HepG2 (cell line): ENCODE results near the gene PROM2. TPM values are rescaled to one million over a fixed set of nuclear protein-coding genes. Genes with fewer than 3 reads are reported as not detected.

Experiments
- BHLHE40 ChIP-seq: IDR thresholded peaks from 2 replicates; pipeline ENCODE4 v1.6.1; 2011; ENCODE audit warnings: low read length, improper control_type of control experiment
- NCOR1 ChIP-seq: fragments of 200-600 bp; sonication (generic); IDR thresholded peaks from 2 replicates; pipeline ENCODE4 v1.7.0; 2017; ENCODE audit warnings: antibody characterized with exemption, low read length, borderline replicate concordance
- RELA ChIP-seq: sonication (generic); formaldehyde crosslinking; IDR thresholded peaks from 2 replicates; pipeline ENCODE4 v1.4.0; 2020; ENCODE audit warnings: missing genetic modification reagents
- SMARCE1 ChIP-seq: fragments of 450-650 bp; IDR thresholded peaks from 2 replicates; pipeline ENCODE4 v1.6.1; 2017; ENCODE audit warnings: borderline replicate concordance
- ZNF44 ChIP-seq: sonication (generic); formaldehyde crosslinking; IDR thresholded peaks from 2 replicates; pipeline ENCODE4 v1.5.1; 2020; ENCODE audit warnings: mild to moderate bottlenecking, missing genetic modification reagents
- polyA plus RNA-seq, 8 experiments: library from polyadenylated mRNA; depleted of rRNA in 3 of 8; stranded (reverse) in 7 of 8; unstranded in 1 of 8; fragments of >200 nt; fragmentation: Illumina TruSeq in 4 of 8; extraction: Trizol in 4 of 8; gene quantifications; 2 replicates each; pipeline versions ENCODE4 v1.2.1 to v1.2.3, GENCODE V29; 2011 to 2016; ENCODE audit warnings: low read depth in 4 of 8, missing spikeins in 1 of 8, mixed read lengths in 1 of 8; ENCODE audit not compliant: insufficient read depth in 1 of 8
- total RNA-seq, 5 experiments: library from RNA; depleted of rRNA; stranded (reverse); fragments of >200 nt; fragmentation: Illumina TruSeq; extraction: Trizol; gene quantifications; 2 replicates each; pipeline ENCODE4 v1.2.3, GENCODE V29; 2016; ENCODE audit warnings: low read depth in 1 of 5
- TF ChIP-seq, protein P1 (sequence below): sonication (generic); formaldehyde crosslinking; IDR thresholded peaks from 2 replicates; pipeline ENCODE4 v1.4.0; 2020; ENCODE audit warnings: missing genetic modification reagents
- TF ChIP-seq, protein P2 (sequence below), 2 experiments: IDR thresholded peaks; 2 replicates each; pipeline ENCODE4 v1.6.1; 2011 to 2012; ENCODE audit warnings: low read length in 2 of 2, borderline replicate concordance in 1 of 2, low read depth in 1 of 2, mild to moderate bottlenecking in 1 of 2, moderate library complexity in 1 of 2
- TF ChIP-seq, protein P3 (sequence below): IDR thresholded peaks from 2 replicates; pipeline ENCODE4 v1.4.0; 2020; ENCODE audit warnings: mild to moderate bottlenecking, missing genetic modification reagents

Gene PROM2
- total and polyA plus RNA-seq, 2 of the 13 experiments (the other 11 are each of a cell fraction or from before 2014, with no cell fraction given) = not detected

DNA sequence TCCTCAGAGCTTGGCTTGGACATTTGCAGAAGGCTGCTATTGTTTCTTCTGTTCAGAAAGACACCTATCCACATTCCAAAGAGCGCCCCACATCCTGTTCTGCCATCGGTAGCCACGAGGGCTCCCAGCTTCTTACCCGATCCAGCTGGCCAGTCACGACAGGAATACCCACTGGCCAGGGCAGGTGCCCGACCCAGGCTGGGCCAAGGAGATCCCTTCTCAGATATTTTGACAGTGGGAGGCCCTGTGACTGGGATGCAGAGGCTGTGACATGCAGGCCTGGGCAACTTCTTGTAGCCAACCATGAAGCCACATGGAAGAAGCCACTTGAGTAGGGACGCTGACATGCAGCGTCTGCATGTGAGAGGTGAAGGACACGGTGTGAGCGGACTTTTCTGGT is 57.4 kb downstream of the PROM2 start (continued):
- TF ChIP-seq NCOR1 (no peak), BHLHE40 (no peak), SMARCE1 (no peak), RELA (no peak), ZNF44 (CRISPR knock-in tag) (no peak)
- TF ChIP-seq, protein P1, sequence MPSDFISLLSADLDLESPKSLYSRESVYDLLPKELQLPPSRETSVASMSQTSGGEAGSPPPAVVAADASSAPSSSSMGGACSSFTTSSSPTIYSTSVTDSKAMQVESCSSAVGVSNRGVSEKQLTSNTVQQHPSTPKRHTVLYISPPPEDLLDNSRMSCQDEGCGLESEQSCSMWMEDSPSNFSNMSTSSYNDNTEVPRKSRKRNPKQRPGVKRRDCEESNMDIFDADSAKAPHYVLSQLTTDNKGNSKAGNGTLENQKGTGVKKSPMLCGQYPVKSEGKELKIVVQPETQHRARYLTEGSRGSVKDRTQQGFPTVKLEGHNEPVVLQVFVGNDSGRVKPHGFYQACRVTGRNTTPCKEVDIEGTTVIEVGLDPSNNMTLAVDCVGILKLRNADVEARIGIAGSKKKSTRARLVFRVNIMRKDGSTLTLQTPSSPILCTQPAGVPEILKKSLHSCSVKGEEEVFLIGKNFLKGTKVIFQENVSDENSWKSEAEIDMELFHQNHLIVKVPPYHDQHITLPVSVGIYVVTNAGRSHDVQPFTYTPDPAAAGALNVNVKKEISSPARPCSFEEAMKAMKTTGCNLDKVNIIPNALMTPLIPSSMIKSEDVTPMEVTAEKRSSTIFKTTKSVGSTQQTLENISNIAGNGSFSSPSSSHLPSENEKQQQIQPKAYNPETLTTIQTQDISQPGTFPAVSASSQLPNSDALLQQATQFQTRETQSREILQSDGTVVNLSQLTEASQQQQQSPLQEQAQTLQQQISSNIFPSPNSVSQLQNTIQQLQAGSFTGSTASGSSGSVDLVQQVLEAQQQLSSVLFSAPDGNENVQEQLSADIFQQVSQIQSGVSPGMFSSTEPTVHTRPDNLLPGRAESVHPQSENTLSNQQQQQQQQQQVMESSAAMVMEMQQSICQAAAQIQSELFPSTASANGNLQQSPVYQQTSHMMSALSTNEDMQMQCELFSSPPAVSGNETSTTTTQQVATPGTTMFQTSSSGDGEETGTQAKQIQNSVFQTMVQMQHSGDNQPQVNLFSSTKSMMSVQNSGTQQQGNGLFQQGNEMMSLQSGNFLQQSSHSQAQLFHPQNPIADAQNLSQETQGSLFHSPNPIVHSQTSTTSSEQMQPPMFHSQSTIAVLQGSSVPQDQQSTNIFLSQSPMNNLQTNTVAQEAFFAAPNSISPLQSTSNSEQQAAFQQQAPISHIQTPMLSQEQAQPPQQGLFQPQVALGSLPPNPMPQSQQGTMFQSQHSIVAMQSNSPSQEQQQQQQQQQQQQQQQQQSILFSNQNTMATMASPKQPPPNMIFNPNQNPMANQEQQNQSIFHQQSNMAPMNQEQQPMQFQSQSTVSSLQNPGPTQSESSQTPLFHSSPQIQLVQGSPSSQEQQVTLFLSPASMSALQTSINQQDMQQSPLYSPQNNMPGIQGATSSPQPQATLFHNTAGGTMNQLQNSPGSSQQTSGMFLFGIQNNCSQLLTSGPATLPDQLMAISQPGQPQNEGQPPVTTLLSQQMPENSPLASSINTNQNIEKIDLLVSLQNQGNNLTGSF (CRISPR knock-in tag) = no peak
- TF ChIP-seq, protein P2, sequence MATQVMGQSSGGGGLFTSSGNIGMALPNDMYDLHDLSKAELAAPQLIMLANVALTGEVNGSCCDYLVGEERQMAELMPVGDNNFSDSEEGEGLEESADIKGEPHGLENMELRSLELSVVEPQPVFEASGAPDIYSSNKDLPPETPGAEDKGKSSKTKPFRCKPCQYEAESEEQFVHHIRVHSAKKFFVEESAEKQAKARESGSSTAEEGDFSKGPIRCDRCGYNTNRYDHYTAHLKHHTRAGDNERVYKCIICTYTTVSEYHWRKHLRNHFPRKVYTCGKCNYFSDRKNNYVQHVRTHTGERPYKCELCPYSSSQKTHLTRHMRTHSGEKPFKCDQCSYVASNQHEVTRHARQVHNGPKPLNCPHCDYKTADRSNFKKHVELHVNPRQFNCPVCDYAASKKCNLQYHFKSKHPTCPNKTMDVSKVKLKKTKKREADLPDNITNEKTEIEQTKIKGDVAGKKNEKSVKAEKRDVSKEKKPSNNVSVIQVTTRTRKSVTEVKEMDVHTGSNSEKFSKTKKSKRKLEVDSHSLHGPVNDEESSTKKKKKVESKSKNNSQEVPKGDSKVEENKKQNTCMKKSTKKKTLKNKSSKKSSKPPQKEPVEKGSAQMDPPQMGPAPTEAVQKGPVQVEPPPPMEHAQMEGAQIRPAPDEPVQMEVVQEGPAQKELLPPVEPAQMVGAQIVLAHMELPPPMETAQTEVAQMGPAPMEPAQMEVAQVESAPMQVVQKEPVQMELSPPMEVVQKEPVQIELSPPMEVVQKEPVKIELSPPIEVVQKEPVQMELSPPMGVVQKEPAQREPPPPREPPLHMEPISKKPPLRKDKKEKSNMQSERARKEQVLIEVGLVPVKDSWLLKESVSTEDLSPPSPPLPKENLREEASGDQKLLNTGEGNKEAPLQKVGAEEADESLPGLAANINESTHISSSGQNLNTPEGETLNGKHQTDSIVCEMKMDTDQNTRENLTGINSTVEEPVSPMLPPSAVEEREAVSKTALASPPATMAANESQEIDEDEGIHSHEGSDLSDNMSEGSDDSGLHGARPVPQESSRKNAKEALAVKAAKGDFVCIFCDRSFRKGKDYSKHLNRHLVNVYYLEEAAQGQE (IDR thresholded peaks at IDR 0.05; ENCODE audit: borderline replicate concordance in 1 of 2, low read depth in 1 of 2, low read length in 2 of 2) = no peak
- TF ChIP-seq, protein P3, sequence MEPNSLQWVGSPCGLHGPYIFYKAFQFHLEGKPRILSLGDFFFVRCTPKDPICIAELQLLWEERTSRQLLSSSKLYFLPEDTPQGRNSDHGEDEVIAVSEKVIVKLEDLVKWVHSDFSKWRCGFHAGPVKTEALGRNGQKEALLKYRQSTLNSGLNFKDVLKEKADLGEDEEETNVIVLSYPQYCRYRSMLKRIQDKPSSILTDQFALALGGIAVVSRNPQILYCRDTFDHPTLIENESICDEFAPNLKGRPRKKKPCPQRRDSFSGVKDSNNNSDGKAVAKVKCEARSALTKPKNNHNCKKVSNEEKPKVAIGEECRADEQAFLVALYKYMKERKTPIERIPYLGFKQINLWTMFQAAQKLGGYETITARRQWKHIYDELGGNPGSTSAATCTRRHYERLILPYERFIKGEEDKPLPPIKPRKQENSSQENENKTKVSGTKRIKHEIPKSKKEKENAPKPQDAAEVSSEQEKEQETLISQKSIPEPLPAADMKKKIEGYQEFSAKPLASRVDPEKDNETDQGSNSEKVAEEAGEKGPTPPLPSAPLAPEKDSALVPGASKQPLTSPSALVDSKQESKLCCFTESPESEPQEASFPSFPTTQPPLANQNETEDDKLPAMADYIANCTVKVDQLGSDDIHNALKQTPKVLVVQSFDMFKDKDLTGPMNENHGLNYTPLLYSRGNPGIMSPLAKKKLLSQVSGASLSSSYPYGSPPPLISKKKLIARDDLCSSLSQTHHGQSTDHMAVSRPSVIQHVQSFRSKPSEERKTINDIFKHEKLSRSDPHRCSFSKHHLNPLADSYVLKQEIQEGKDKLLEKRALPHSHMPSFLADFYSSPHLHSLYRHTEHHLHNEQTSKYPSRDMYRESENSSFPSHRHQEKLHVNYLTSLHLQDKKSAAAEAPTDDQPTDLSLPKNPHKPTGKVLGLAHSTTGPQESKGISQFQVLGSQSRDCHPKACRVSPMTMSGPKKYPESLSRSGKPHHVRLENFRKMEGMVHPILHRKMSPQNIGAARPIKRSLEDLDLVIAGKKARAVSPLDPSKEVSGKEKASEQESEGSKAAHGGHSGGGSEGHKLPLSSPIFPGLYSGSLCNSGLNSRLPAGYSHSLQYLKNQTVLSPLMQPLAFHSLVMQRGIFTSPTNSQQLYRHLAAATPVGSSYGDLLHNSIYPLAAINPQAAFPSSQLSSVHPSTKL = no peak
